ELF-1 (cell line): ENCODE measurements around the gene TSPAN13.

Experiments
- DNase-seq: peaks from one replicate; pipeline ENCODE4 v3.0.0-alpha.2; 2016; ENCODE audit warnings: low read depth, low spot score

The TSPAN13 gene

GRCh38 chr7:16812542-16813231 is 59.1 kb downstream of the TSPAN13 start:
- DNase-seq = no peak

GRCh38 chr7:16813232-16813616 is 59.7 kb downstream of the TSPAN13 start:
- no peak for DNase-seq

GRCh38 chr7:16815001-16815400 is 61.4 kb downstream of the TSPAN13 start:
- no peak for DNase-seq

GRCh38 chr7:16816824-16817223 is 63.3 kb downstream of the TSPAN13 start:
- DNase-seq = no peak

GRCh38 chr7:16817536-16817935 is 64.0 kb downstream of the TSPAN13 start:
- DNase-seq = no peak

GRCh38 chr7:16818732-16819131 is 65.2 kb downstream of the TSPAN13 start:
- no peak for DNase-seq

- no peak for DNase-seq
Measured at GRCh38 chr7:16822029-16822428, 68.5 kb downstream of the TSPAN13 start.

GRCh38 chr7:16826060-16826459 is 72.5 kb downstream of the TSPAN13 start:
- no peak for DNase-seq

GRCh38 chr7:16833373-16833772 is 79.8 kb downstream of the TSPAN13 start:
- no peak for DNase-seq
